Rectal smooth muscle tissue (tissue), 1 donor: Measurements from ENCODE around the gene ADORA1.

Source experiments
- H3K27ac ChIP-seq: one replicate; pipeline ENCODE4 v1.7.0; 2013; ENCODE audit warnings: low read depth, low read length, inconsistent platforms
- H3K27me3 ChIP-seq: one replicate; pipeline ENCODE4 v1.7.0; 2013; ENCODE audit warnings: low read length; ENCODE audit not compliant: control insufficient read depth, insufficient read depth
- H3K36me3 ChIP-seq: one replicate; pipeline ENCODE4 v1.7.0; 2013; ENCODE audit warnings: low read length; ENCODE audit not compliant: control insufficient read depth, insufficient read depth
- H3K4me1 ChIP-seq: one replicate; pipeline ENCODE4 v1.7.0; 2013; ENCODE audit warnings: low read length; ENCODE audit not compliant: control insufficient read depth, insufficient read depth
- H3K4me3 ChIP-seq: one replicate; pipeline ENCODE4 v1.7.0; 2013; ENCODE audit warnings: low read length
- H3K9ac ChIP-seq: one replicate; pipeline ENCODE4 v1.7.0; 2013; ENCODE audit warnings: low read length

Gene ADORA1

DNA sequence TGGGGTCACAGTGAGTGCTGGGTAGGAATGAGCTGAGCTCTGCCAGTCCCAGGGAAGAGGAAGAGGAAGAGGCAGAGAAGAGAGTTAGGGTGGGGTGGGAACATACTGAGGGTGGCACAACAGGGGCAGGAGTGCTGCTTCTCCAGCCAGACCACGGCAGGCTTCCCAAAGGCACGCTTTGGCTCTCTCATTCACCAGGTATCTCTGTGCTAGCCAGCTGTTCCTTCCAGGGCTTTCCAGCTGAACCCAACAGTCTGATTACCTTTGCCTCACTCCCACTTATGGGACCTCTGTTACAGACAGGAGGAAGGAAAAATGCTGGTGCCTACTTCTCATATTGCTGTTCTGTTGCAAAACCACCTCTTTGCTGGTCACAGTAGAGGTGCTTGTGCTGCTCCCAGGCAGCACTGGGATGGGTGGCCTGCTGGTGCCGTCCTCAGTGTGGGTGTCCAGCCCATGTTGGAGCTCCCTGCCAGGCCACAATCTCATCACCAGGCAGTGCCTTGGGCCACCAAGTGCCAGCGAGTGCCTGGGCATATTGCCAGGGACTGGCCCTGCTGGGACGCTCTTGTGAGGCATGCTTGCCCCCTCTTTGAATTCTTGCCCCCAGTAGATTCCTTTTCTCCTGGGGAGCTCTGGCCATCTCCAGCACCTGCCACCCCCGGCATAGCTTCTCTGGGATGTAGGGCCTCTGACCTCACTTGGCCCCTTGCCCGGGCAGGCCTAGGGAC, 2.1 kb downstream of the ADORA1 start:
- Histone ChIP-seq H3K9ac (no peak overlapping the region), H3K4me1 (peaks cover 12% of the 10 kb centered on the region), H3K4me3 (no peak overlapping the region), H3K27me3 (peaks cover 10% of the 10 kb centered on the region), H3K27ac (no peak overlapping the region), H3K36me3 (no peaks in the 10 kb centered on the region)

DNA sequence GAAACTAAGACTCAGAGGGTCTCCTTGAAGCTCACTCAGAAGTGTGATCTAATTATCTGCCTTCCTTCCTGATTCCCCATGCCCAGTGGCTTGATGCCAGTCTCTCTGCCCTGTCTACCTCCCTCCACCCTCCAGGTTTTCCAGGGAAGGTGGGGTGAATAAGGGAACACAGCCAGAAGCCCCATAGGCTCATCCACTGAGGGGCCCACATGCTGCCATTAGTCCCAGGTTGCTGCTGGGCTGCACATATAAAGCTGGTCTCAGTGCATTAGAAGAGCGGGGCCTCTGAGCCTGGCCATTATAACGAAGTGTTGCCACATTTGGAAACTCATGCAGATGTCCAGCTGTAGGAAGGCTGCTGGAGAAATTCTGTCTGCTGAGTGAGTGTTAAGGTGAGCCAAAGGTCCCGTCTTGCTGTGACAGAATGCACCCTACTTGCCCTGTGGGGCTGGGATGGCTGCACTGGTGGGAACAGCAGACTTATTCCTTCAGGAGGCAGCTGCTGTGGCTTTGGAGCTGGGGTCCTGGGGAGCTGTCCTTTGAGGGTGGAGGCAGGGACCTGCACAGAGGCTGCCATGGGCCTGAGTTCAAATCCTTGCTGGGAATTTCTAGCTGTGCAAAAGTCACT, 2.9 kb downstream of the ADORA1 start:
- no peaks in the 10 kb centered on the region for H3K36me3 ChIP-seq
- H3K4me3 ChIP-seq = no peak overlapping the region
- no peak overlapping the region for H3K9ac ChIP-seq
- H3K27ac ChIP-seq = no peak overlapping the region
- H3K27me3 ChIP-seq = peaks cover 8% of the 10 kb centered on the region
- peaks cover 12% of the 10 kb centered on the region for H3K4me1 ChIP-seq

DNA sequence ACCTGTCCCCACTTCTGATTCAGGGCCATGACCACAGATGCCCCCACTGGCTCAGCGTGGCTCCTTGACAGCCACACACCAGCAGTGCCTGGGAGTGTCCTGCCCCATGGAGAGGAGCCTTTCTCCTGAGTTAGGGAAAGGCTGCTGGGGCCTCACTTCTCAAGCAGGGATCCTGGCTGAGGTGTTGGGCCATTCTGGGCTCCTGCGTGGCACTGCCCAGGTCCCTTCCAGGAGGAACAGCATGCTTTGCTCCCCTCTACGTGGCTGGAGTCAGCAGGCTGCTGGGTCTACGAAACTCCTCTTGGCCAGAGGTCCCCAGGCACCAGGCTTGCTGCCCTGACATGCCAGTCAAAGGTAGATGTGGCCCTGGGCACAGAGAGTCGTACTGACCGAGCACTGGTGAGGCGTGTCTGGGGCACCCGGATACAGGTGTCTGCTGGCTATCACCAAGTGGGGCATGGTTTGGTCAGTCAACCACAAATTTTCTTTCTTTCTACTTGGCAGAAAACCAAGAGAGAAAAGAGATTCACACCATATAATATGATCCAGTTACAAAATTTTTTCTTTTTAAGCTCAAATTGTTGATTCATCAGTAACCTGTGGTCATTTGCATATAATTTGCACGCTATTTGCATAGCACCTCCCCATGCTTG, 4.1 kb downstream of the ADORA1 start:
- no peak overlapping the region for H3K27ac ChIP-seq
- no peaks in the 10 kb centered on the region for H3K36me3 ChIP-seq
- peaks cover 5% of the 10 kb centered on the region for H3K27me3 ChIP-seq
- peaks cover 8% of the 10 kb centered on the region for H3K4me1 ChIP-seq
- H3K9ac ChIP-seq = no peak overlapping the region
- no peak overlapping the region for H3K4me3 ChIP-seq

DNA sequence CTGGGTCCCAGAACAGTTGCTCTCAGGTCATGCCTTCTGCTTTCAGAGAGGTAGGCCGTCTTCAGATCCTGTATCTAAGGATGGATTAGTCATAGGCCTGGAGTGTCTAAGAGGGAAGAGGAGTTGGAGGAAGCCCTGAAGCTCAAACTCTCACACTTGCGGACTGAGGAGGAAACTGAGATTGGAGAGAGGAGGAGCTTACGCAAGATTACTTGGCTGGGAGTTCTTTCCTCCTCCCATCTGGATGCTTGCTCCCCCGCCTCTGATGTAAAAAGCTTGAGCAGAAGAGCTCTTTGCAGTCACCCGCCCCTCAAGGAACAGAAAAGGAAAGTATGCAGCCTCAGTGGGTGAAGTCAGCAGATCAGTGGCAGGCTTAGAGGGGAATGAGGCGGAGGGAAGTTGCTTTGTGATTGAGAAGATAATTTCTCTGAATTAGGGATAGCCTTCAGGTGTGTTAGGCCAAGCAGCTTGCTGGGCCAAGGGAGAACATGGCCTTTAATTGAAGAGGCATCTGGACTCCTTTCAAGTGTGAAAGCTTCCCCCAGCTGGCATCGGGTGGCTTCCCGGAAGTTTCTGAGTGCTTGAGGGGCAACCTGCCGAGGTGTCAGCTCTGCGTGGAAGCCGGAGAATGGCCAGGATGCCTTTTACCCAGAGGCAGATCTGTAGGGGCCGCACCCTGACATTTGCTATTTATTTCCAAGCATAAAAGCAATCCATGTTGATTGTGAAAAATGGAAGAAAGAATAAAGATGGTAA, 6.6 kb downstream of the ADORA1 start:
- Histone ChIP-seq H3K27me3 (no peaks in the 10 kb centered on the region), H3K4me3 (no peak overlapping the region), H3K27ac (no peak overlapping the region), H3K4me1 (no peaks in the 10 kb centered on the region), H3K36me3 (no peaks in the 10 kb centered on the region), H3K9ac (no peak overlapping the region)

DNA sequence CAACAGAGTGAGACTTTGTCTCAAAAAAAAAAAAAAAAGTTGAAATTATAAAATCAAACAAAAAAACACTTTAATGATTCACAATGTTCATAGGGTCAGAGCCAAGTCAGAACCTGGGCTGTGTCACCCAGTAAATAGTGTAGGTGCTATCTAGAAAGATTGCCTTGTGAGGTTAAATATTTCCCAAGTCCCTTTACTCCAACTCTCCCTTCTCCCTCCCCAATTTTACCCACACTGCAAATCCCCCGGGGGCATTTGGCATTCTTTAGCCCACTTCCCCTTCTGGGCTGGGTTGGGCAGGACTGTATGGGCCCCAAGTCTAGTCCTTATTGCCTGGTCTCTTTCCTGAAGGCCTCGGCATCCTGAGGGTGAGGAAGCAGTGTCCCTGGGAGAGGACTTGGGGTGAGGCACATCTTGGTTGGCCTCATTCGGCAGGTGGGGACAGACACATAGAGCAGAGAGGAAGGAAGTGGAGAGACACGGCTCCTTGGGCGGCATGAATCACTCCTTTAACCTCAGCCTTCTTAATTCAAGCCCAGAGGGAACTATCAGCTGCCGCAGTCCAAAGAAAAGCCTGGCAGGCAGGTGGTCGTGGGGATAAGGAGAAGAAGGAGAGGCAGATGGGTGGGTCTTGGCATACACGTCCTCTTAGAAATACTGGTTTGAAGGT, 8.2 kb downstream of the ADORA1 start:
- no peaks in the 10 kb centered on the region for H3K27me3 ChIP-seq
- H3K9ac ChIP-seq = no peak overlapping the region
- no peak overlapping the region for H3K4me3 ChIP-seq
- no peaks in the 10 kb centered on the region for H3K36me3 ChIP-seq
- no peak overlapping the region for H3K27ac ChIP-seq
- H3K4me1 ChIP-seq = no peaks in the 10 kb centered on the region

DNA sequence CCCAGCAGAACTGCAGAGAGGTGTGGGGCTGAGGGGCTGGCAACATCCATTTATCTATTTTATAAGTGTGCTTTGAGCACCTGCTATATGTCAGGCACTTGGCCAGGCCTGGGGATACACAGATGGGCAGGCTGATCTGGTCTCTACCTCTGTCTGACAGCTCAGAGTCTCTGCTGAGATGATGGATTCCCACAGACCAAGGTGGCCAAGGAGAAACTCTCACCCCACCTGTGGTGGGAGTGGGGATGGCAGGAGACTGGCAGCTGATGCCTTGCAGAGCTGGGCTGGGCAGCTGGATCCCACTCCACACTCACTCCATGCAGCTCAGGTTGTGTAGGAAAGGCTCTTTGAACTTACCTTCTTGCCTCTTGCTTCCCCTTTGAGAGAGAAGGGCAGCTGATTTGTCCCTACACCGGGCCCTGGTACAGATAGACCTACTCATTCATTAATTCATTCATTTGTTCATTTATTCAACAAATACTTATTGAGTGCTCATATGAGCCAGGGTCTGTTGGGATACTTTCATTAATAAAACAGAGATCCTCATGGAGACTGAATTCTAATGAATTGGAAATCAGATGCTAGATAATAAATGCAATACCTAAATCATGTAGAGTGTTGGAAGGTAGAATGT, 9.0 kb downstream of the ADORA1 start:
- Histone ChIP-seq H3K4me1 (no peaks in the 10 kb centered on the region), H3K27ac (no peak overlapping the region), H3K36me3 (no peaks in the 10 kb centered on the region), H3K9ac (no peak overlapping the region), H3K4me3 (no peak overlapping the region), H3K27me3 (no peaks in the 10 kb centered on the region)

DNA sequence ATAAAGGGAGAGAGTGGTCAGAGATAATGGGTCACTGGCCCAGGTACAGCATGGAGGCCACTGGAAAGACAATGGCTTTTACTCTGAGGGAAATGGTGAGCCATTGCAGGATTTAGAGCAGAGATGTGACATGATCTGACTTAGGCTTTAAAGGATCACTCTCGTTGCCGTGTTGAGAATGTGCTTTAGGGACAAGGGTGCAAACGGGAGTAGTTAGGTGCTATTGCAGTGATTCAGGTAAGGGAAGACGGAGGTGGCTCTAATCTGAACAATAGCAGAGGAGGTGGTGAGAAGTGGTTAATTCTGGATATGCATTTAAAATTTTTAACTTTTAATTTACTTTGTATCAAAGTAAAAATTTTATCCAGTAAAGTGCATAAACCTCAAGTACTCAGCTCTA, 9.8 kb downstream of the ADORA1 start:
- Histone ChIP-seq H3K36me3 (no peaks in the 10 kb centered on the region), H3K27ac (no peak overlapping the region), H3K27me3 (no peaks in the 10 kb centered on the region), H3K4me1 (no peaks in the 10 kb centered on the region), H3K9ac (no peak overlapping the region), H3K4me3 (no peak overlapping the region)

DNA sequence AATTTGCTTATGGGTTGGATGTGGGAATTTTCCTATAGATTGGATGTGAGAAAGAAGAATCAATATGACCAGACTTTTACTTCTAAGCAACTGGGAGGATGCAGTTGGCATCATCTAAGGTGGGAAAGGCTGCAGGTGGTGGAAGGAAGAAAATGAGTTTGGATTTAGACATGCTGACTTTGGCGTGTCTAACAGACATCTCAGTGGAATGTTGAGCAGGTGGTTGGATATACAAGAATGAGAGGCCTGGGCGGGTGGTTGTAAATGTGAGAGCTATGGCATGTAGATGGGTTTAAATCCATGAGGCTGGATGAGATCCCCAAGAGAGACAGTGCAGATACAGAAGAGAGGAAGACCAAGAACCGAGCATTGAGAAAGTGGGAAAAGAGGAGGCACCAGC, 10.5 kb downstream of the ADORA1 start:
- H3K4me1 ChIP-seq = no peaks in the 10 kb centered on the region

DNA sequence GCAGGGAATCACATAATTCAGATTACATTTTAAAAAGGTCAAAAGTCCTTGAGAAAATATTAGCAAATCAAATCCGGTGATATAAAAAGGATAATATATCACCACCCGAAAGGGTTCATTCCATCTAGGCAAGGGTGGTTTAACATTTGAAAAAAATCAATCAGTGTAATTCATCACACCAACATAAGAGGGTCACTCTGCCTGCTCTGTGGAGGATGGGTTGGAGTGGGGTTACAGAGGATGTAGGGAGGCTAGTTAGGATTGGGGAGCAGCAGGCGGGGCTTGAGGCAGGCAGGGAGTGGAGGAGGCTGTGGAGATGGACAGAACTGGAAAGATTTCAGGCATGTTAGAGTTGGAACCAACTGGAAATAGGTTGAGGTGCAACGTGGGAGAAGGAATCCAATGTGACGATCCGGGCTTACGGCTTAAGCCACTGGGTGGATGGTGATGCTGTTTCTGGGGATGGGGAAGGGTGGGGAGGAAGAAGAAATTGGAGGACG, 12.5 kb downstream of the ADORA1 start:
- Histone ChIP-seq H3K36me3 (no peaks in the 10 kb centered on the region), H3K27me3 (no peaks in the 10 kb centered on the region), H3K27ac (no peak overlapping the region), H3K4me1 (no peaks in the 10 kb centered on the region), H3K9ac (no peak overlapping the region), H3K4me3 (no peak overlapping the region)

More for the DNA sequence above, 10.5 kb downstream of the ADORA1 start:
- Histone ChIP-seq H3K36me3 (no peaks in the 10 kb centered on the region), H3K9ac (no peak overlapping the region), H3K4me3 (no peak overlapping the region), H3K27me3 (no peaks in the 10 kb centered on the region), H3K27ac (no peak overlapping the region)

DNA sequence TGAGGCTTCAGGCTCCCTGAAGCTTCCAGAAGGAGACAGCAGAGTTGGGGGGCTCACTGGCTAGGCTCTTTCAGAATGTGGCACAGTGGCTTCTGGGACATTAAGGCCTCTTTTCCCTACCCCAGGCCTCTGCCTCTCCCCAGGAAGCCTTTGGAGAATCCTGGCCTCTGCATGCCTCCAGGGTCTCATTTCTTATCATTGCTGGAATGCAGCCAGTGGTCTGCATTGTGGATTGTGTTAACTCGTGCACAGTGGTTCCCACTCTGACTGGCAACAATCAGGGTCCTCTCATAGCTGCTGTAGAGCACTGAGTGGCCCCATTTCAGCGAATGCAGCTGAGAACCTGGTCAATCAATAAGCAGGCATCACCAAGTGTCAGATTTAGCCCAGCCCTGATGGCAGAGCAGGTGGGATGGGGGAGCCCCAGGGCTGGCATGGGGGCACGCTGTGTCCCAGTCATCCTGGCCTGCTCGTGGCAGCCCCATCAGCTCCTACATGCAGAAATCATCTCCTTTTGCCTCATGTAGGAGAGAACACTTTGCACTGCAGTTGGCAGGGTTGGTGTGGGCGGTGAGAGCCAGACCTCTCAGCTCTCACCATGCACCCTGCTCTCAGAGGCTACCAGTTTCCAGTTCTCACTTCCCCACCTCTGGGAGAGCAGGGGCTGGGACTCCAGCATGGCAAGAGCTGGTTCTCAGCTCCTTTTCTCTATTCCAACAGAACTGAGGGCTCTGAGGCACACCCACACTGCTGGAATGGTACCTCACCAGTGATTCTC, 13.4 kb downstream of the ADORA1 start:
- Histone ChIP-seq H3K4me1 (no peaks in the 10 kb centered on the region), H3K9ac (no peak overlapping the region), H3K4me3 (no peak overlapping the region)

DNA sequence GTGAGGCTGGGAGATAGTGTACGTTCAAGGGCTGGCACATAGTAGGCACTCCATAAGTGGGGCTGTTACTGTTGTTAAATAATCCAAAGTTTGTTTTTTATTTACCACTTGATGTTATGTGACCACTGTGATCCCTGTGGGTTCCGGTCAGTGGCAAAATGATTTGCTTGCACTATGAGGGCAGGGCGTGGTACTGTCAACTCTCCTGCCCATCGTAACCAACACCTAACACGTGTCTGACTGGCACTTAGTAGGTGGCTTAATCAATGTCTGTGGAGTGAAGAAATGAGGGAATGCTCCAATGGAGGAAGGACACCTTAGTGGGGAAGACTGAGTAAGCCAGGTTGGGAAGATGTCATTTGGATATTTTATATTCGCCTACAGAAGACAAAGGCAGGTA, 14.6 kb downstream of the ADORA1 start:
- Histone ChIP-seq H3K36me3 (no peaks in the 10 kb centered on the region), H3K4me1 (no peaks in the 10 kb centered on the region), H3K27ac (no peak overlapping the region), H3K27me3 (no peaks in the 10 kb centered on the region), H3K9ac (no peak overlapping the region), H3K4me3 (no peak overlapping the region)

More for the DNA sequence above, 13.4 kb downstream of the ADORA1 start:
- H3K36me3 ChIP-seq = no peaks in the 10 kb centered on the region
- no peaks in the 10 kb centered on the region for H3K27me3 ChIP-seq
- H3K27ac ChIP-seq = no peak overlapping the region
